Stimulated activated CD4-positive, alpha-beta T cell treated with anti-CD3 and anti-CD28 coated beads, Interleukin-12 subunit alpha, Interleukin-12 subunit beta, amount 100 ng/mL, for 4 hours (primary cell): Measurements from ENCODE around the gene TENT4A.
"Not testable (repeated sequence)": the region's sequence is repeated elsewhere in the genome, so short reads cannot be mapped to it uniquely, and the experiment has no call there.

Experiments used
- DNase-seq: peaks from one replicate; pipeline ENCODE4 v3.0.0-alpha.2; 2020

TENT4A gene

DNA sequence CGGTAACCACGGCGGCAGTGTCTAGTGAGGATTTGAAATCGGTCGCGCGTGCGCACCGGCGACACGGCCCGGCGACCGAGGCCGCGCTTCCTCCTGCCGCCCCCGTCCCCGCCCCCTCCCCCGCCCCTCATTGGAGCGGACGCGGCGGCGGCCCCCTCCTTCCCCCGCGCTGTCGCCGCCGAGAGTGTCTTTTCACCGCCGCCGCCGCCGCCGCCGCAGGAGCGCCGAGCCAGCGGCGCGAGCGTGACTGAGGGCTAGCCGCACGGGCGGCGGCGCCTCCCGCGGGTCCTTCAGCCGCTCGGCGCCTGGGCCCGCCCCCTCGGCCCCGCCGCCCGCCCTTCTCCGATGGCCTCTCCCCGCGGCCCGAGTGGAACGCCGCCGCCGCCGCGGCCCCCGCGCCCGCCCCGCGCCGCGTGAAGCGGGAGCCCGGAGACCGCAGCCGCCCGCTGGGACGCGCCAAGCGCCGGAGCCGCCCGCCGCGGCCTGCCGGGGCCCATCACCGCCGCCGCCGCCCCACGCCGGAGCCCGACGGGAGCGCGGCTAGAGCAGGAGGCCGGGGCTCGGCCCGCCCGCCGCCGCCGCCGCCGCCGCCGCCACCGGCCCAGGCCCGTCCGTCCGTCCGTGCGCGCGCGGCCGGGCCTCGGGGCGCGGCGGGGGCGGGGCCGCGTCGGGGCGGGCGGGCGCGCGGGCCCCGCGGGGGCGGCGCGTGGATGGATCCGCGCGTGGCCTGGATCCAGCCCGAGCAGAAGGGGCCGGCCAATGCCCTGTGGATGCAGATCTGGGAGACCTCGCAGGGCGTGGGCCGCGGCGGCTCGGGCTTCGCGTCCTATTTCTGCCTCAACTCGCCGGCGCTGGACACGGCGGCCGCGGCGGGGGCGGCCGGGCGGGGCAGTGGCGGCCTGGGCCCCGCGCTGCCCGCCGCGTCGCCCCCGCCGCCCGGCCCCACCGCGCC lies at the start of gene TENT4A:
Gene TENT4A (plus strand): TSS at position 159 of the 952 bp plus-strand sequence. CDS start 552 bp downstream, at position 711.
- DNase-seq: peak; percentile 12

GRCh38 chr5:6666762-6667161 lies 46.5 kb upstream of the TENT4A start:
- DNase-seq: no peak

GRCh38 chr5:6667648-6668047 lies 45.6 kb upstream of the TENT4A start:
- no peak for DNase-seq

GRCh38 chr5:6668717-6669116 lies 44.5 kb upstream of the TENT4A start:
- DNase-seq: not testable (repeated sequence)

GRCh38 chr5:6673031-6673430 lies 40.2 kb upstream of the TENT4A start:
- DNase-seq: no peak

DNA sequence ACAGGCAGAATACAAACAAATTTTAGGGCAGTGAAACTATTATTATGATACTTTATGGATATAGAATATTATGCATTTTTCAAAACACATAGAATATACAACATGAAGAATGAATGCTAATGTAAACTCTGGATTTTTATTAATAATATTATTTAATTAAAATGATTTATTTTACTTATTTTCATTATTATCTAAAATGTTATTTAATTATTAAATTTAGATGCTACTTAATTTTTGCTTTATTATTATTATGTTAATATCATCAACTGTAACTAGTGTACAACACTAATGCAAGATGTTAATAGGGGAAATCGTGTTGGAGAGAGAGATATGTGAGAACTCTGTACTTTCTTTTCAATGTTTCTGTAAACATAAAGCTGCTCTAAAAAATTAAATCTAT lies 39.3 kb upstream of the TENT4A start:
- no peak for DNase-seq

DNA sequence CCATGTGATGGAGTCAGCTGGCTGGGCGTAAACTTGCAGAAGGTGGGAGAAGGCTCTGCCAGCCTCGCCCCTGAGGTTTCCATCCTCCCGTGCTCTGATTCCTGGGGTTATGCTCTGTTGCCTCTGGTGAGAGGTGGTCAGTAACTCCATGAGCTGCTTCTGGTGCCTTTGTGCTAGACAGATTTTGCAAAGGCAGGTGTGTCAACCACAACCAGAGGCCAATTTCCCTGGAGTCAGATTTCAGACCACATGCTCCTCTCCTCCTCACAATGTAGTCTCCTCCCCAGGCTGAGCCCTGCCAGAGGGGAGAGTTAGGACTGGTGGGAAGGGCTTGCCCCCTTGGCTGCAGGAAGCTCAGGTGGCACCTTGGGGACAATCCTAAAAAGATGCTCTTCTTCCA lies 38.8 kb upstream of the TENT4A start:
- DNase-seq: no peak

DNA sequence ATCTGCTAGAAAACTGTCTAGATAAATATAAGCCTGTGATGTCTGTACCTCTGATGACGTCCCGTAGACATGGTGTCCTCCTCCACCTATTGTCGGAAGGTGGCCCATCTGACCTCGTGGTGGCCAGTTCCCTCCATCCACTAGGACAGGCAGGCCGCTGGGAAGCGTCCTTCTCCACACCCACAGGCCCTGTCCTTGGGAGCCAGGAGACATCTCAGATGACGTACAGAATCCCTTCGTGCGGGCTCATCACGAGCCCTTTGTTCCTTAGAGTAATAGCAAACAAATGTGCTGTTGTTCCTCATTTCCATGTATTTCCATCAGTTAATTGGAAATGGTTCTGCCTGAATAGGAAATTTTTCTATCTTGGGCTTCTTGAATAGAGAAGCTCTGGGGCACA lies 38.3 kb upstream of the TENT4A start:
- DNase-seq: no peak

- DNase-seq: no peak
Measured at GRCh38 chr5:6675784-6676491, 37.3 kb upstream of the TENT4A start.

GRCh38 chr5:6676702-6677101 lies 36.5 kb upstream of the TENT4A start:
- no peak for DNase-seq

DNA sequence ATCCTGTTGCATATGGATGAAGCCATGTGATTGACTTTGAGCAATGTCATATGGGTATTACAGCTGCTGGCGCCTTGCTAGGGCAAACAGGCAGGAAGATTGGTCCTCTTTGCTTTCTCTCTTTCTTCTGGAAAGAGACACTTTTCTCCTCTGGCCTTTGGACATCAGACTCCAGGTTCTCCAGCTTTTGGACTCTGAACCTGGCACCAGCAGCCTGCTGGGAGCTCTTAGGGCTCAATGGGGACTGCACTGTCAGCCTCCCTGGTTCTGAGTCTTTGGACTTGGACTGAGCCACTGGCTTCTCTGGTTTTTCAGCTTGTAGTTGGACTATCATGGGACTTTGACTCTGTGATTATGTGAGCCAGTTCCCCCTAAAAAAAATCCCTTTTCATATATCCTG lies 34.8 kb upstream of the TENT4A start:
- DNase-seq: no peak

GRCh38 chr5:6680922-6681321 lies 32.3 kb upstream of the TENT4A start:
- DNase-seq: no peak

DNA sequence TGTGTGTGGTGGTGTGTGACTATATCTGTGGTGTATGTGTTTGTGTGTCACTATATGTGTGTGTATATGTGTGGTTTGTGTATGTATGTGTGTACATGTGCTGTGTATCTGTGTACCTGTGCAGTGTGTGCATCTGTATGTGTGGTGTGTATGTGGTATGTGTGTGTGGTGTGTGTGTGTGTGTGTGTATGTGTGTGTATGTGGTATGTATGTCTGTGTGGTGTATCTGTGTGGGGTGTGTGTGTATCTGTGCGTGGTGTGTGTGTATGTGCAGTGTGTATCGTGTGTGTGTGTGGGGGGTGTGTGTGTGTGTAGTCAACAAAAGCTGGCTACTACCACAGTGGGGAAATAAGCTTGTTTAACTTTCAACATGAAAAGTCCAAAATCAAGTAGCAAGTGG lies 31.6 kb upstream of the TENT4A start:
- no peak for DNase-seq

DNA sequence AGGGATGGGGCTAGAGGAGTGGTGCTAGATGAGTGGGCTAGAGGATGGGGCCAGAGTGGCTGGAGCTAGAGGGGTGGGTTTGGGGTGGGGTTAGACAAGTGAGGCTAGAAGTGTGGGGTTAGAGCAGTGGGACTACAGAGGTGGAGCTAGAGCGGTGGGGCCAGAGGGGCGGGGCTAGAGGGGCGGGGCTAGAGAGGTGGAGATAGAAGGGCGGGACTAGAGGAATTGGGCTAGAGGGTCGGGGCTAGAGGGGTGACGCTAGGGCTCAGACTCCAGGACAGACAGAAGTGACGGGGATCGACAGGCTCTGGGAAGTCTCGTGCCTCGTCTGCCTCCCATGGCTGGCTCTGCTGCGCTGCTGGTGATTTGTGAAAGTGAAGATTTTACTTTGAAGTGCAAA lies 31.0 kb upstream of the TENT4A start:
- no peak for DNase-seq

GRCh38 chr5:6683241-6683640 lies 30.0 kb upstream of the TENT4A start:
- DNase-seq: no peak

DNA sequence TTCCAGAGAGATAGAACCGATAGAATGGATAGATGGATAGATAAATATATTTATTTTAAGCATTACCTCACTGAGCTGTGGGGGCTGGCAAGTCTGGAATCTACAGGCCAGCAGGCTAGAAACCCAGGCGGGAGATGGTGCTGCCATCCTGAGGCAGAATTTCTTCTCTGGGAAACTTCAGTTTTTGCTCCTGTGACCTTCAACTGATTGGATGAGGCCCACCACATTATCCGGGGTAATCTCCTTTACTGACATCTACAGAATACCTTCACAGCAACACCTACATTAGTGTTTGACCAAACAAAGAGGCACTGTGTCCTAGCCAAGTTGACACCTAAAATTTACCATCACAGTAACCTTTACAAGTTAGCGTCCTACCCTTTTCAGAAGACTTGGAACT lies 29.2 kb upstream of the TENT4A start:
- no peak for DNase-seq

DNA sequence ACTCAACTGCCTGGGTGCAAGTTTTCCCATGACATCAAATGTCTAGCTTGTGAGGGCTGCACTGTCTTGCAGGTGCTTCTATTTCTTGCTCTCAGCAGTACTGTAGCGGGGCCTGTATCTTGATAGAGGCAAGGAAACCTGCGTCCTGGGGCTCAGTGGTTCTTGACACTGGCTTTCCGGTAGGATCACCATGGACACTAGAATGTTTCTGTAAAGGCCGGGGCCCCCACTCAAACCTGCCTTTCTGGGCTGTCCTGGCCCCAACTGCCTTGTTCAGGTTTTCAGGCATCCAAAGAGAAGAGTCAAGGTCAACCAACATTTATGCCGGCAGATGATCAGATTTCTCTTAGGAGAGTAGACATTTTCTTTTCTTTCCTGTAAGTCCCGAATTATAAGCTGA lies 26.7 kb upstream of the TENT4A start:
- no peak for DNase-seq

GRCh38 chr5:6686915-6687409 lies 26.3 kb upstream of the TENT4A start:
- no peak for DNase-seq

DNA sequence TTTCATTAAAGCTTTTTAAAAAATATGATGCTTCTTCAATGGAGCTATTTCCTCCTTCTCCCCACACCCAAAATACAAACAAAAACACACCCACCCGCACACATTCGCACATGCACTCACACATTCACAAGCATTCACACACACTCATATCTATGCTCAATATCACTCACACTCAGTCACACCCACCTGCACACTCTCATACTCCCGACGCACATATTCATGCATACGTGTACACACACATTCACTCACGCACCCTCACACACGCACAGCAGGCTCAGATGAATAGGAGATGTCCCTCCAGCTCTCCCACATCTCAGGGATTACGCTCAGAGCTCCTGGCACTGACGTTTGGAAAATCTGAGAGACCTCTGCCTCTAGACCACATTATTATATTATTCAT lies 25.7 kb upstream of the TENT4A start:
- DNase-seq: no peak

DNA sequence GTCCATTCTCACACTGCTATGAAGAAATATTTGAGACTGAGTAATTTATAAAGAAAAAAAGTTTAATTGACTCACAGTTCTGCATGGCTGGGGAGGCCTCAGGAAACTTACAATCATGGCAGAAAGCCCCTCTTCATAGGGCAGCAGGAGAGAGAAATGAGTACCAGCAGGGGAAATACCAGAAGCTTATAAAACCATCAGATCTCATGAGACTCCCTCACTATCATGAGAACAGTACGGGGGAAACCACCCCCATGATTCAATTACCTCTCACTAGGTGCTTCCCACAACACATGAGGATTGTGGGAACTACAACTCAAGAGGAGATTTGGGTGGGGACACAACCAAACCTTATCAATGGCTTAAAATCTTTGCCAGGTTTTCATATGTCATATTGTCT lies 20.3 kb upstream of the TENT4A start:
- no peak for DNase-seq

- DNase-seq: no peak
Measured at GRCh38 chr5:6698696-6699095, 14.5 kb upstream of the TENT4A start.

DNA sequence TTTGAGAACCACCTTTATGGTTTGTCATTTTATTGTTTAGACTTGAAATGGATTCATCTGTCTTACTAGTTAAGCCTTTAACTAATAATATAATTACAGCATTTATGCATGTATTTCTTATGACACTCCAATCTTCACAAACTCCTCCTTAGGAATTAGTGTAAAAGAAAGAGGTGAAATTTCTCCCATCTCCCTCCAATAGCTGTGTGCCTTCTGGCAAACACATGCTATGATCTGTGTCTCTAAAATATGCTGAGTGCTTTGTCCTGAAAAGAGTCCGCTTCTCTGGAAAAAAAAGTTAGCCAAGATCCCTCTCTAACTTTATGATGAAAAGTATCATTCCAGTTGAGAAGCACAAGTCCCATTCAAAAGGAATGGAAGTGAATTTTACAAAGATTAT lies 13.9 kb upstream of the TENT4A start:
- DNase-seq: no peak

GRCh38 chr5:6700074-6700684 lies 13.1 kb upstream of the TENT4A start:
- DNase-seq: no peak
